ENCODE data around the gene ACVRL1. TPM values are rescaled to one million over a fixed set of nuclear protein-coding genes. Genes with fewer than 3 reads are reported as not detected.

The ACVRL1 gene
- total RNA-seq, 4 donors from 2014 or later: 2.0 to 71.3 (median 14.5) TPM

- Histone ChIP-seq H3K4me1 (peaks cover 0 to 30% (median 19%) of the 10 kb centered on the region in 3 donors), H3K27me3 (no peaks in the 10 kb centered on the region), H3K36me3 (no peaks in the 10 kb centered on the region), H3K27ac (peak overlapping the region in 1 of 4 donors; percentile 30), H3K9me3 (peaks cover 0 to 5% (median 3%) of the 10 kb centered on the region in 3 donors), H3K4me3 (no peak overlapping the region)
- intact Hi-C loops (cut with DNase I): no loop called here
- 65 to 71% methylated on average over 5 to 6 of the region's 6 CpGs for WGBS, 2 donors
- no peak for DNase-seq
- TF ChIP-seq POLR2A (IDR thresholded peaks at IDR 0.05) (no peak), CTCF (IDR thresholded peaks at IDR 0.05) (no peak)
Measured at GRCh38 chr12:51949342-51950030, 42.2 kb downstream of the ACVRL1 start.

GRCh38 chr12:51950682-51951198, 43.4 kb downstream of the ACVRL1 start:
- H3K4me1 ChIP-seq: peaks cover 10 to 43% (median 31%) of the 10 kb centered on the region in 3 donors
- DNase-seq: no peak
- no peaks in the 10 kb centered on the region for H3K9me3 ChIP-seq
- intact Hi-C loops (cut with DNase I): no loop called here
- TF ChIP-seq CTCF (IDR thresholded peaks at IDR 0.05) (no peak), POLR2A (IDR thresholded peaks at IDR 0.05) (no peak)
- peak overlapping the region; percentile 43 to 97 (median 76) for H3K27ac ChIP-seq
- H3K36me3 ChIP-seq: no peaks in the 10 kb centered on the region
- peak overlapping the region; percentile 29 to 99 (median 88) for H3K4me3 ChIP-seq
- no peaks in the 10 kb centered on the region for H3K27me3 ChIP-seq
- 0% methylated on average over 1 to 4 of the region's 5 CpGs for WGBS, 2 donors

- peak within 1 kb of the TSS; percentile 81 to 99 (median 94) for H3K4me3 ChIP-seq
- no peaks in the 10 kb centered on the region for H3K27me3 ChIP-seq
- TF ChIP-seq POLR2A (IDR thresholded peaks at IDR 0.05) (peak in 2 of 4 donors; percentile 58 to 69), CTCF (IDR thresholded peaks at IDR 0.05) (peak in 1 of 6 experiments; percentile 6)
- WGBS, 2 donors: 0 to 2% methylated on average over 8 to 13 of the region's 86 CpGs
- H3K4me1 ChIP-seq: peaks cover 10 to 48% (median 33%) of the 10 kb centered on the region in 3 donors
- no peaks in the 10 kb centered on the region for H3K9me3 ChIP-seq
- H3K36me3 ChIP-seq: no peaks in the 10 kb centered on the region
- intact Hi-C loops (cut with DNase I): no loop called here
- DNase-seq: peak; percentile 46
- peak within 1 kb of the TSS; percentile 89 to 98 (median 96) for H3K27ac ChIP-seq
Measured at GRCh38 chr12:51951199-51951842, 44.0 kb downstream of the ACVRL1 start, which contains the start of gene ACVR1B. Gene ACVR1B, plus strand, starts transcription at chr12:51951699. Its CDS starts 45 bp downstream, at chr12:51951744.

- Histone ChIP-seq H3K4me3 (peak overlapping the region; percentile 81 to 99 (median 94)), H3K27me3 (no peaks in the 10 kb centered on the region), H3K9me3 (no peaks in the 10 kb centered on the region), H3K4me1 (peaks cover 10 to 56% (median 33%) of the 10 kb centered on the region in 3 donors), H3K27ac (peak overlapping the region; percentile 89 to 98 (median 96)), H3K36me3 (no peaks in the 10 kb centered on the region)
- TF ChIP-seq POLR2A (IDR thresholded peaks at IDR 0.05) (no peak), CTCF (IDR thresholded peaks at IDR 0.05) (no peak)
- no peak for DNase-seq
- intact Hi-C loops (cut with DNase I): no loop called here
- 3 to 4% methylated on average over 12 to 26 of the region's 50 CpGs for WGBS, 2 donors
Measured at GRCh38 chr12:51951843-51952722, 44.8 kb downstream of the ACVRL1 start.
